ENCODE data around the gene MAP2K4.
"Not testable (repeated sequence)": the region's sequence is repeated elsewhere in the genome, so short reads cannot be mapped to it uniquely, and the experiment has no call there.

Gene MAP2K4

DNA sequence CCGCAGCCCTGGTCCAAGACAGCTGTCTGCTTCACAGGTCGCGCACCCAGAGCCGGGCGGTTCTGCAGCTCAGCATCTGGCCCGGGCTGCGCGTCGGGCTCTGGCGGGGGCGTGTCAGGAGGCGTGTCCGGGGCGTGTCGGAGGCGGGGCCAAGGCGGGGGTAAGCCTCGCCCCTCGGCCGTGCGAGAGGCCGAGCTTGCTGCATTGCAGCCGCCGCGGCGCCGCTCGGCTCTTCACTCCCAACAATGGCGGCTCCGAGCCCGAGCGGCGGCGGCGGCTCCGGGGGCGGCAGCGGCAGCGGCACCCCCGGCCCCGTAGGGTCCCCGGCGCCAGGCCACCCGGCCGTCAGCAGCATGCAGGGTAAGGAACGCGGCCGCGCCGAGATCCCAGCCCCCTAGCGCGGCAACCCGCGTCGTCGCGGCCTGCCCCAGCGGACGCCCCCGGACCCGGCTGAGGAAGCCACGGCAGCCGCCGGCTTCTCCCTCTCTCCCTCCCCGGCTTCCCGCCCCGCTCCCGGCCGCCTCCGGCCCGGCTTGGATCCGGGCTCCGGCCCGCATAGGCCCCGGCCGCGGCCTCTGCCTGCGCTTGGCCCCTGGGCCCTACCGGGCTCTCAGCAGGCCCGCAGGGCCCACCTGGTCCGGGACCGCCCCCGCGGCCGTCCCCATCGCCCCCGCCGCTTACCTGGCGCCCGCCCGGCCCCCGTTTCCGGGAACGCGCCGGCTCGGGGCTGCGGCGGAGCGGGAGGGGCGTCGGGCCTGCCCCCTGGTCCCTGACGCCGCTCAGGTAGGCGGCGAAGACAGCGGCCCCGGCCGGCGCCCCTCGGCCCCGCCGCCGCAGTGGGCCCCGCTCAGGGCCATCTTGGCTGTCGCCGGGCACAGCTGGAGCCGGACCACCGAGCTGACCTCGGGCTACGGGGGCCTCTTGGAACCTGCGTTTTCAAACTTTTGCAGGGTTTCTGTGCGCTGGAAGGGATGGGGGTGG lies at the start of gene MAP2K4:
Gene MAP2K4, plus strand, starts transcription at position 236 of the 981 bp plus-strand sequence. Its CDS starts 10 bp downstream, at position 246.
- Mint-ChIP-seq H3K4me3 (peak within 1 kb of the TSS; percentile 77), H3K27me3 (peaks cover 5% of the 10 kb centered on the region), H3K4me1 (peaks cover 37% of the 10 kb centered on the region), H3K36me3 (peaks cover 5% of the 10 kb centered on the region), H3K27ac (peak within 1 kb of the TSS; percentile 80), H3K9me3 (no peaks in the 10 kb centered on the region)
- CTCF ChIA-PET = interaction anchor here (1.2 to 1.4 kb wide), 3 partner anchors 22 to 24 kb away, joined by 3 to 5 read pairs (median 3); partner anchors contain the start of gene ZNF18
- DNase-seq = peak; percentile 94

DNA sequence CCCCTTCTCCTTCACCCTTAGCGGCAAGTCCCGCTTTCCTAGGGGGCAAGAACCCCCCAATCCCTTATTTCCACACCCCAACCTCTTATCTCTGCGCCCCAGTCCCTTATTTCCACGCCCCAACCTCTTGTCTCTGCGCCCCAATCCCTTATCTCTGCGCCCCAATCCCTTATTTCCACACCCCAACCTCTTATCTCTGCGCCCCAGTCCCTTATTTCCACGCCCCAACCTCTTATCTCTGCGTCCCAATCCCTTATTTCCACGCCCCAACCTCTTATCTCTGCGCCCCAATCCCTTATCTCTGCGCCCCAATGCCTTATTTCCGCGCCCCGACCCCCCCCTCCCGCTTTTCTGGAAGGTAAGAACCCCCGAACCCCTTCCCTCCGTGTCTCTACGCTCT lies 47.9 kb upstream of the MAP2K4 start:
- Mint-ChIP-seq H3K9me3 (peaks cover 16% of the 10 kb centered on the region), H3K36me3 (peaks cover 22% of the 10 kb centered on the region)
- DNase-seq, H3K27me3 Mint-ChIP-seq, H3K4me1 Mint-ChIP-seq, H3K4me3 Mint-ChIP-seq, H3K27ac Mint-ChIP-seq, CTCF ChIA-PET: not testable (repeated sequence)

DNA sequence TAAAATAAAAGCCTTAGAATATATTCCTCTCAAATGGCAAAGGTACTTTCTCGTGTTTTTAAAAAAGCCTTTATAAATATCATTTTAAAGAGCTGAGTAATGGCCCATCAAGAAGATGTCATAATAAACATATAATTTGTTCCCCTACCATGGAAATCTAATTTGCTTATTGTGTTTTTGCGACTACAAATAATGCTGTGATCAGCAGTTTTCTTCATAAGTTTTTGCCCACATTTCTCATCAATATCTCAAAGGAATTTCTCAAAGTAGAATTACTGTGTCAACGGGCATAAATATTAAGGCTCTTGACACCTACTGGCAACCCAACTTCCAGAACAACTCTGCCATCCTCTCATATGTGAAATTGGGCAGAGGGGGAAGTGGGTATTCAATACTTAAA lies 40.9 kb upstream of the MAP2K4 start:
- CTCF ChIA-PET = no interaction called here
- DNase-seq = no peak
- H3K9me3 Mint-ChIP-seq = no peaks in the 10 kb centered on the region
- H3K36me3 Mint-ChIP-seq = peaks cover 62% of the 10 kb centered on the region
- H3K27me3 Mint-ChIP-seq = no peaks in the 10 kb centered on the region
- H3K27ac Mint-ChIP-seq = no peak overlapping the region
- no peak overlapping the region for H3K4me3 Mint-ChIP-seq
- no peaks in the 10 kb centered on the region for H3K4me1 Mint-ChIP-seq

DNA sequence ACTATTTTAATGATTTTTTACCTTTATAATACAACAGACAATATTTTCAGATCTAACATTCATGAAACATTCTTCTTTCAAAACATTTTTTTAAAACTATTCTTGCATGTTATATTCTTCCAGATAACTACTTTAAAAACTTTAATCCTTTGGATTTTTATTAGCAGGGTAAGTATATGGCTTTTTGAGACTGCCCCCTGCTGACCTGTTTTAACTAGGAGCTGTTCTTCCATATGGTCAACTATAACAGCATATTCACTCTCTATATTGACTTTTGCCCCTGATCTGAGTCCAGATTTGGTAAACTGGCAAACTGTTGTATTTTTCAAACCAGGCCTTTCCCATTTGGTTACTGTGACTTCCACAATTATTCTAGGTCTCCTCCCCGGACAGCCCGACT lies 39.9 kb upstream of the MAP2K4 start:
- peaks cover 62% of the 10 kb centered on the region for H3K36me3 Mint-ChIP-seq
- no peak overlapping the region for H3K4me3 Mint-ChIP-seq

DNA sequence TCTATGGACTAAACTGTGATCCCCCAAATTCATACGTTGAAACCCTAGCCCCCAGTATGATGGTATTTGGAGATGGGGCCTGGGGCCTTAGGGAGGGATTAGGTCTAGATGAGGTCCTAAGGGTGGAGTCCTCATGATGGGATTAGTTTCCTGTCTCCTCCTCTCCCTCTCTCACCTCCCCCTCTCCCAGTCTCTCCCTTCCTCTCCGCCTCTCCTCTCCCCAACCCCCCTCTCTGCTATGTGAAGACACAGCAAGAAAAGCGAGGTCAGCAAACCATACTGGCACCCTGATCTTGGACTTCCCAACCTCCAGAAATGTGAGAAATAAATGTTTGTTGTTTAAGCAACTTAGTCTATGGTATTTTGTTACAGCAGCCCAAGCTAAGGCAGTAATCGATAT lies 38.8 kb upstream of the MAP2K4 start:
- Mint-ChIP-seq H3K4me1 (no peaks in the 10 kb centered on the region), H3K9me3 (no peaks in the 10 kb centered on the region), H3K36me3 (peaks cover 54% of the 10 kb centered on the region), H3K4me3 (no peak overlapping the region), H3K27ac (no peak overlapping the region), H3K27me3 (no peaks in the 10 kb centered on the region)
- DNase-seq = no peak
- CTCF ChIA-PET = interaction anchor here (1.7 kb wide), 1 partner anchor 15 kb away, joined by 6 read pairs; the partner anchor contains the start of gene ZNF18

More for the DNA sequence above, 39.9 kb upstream of the MAP2K4 start:
- Mint-ChIP-seq H3K4me1 (no peaks in the 10 kb centered on the region), H3K9me3 (no peaks in the 10 kb centered on the region), H3K27me3 (no peaks in the 10 kb centered on the region), H3K27ac (no peak overlapping the region)
- no peak for DNase-seq
- CTCF ChIA-PET = interaction anchor here (1.7 kb wide), 1 partner anchor 16 kb away, joined by 6 read pairs; the partner anchor contains the start of gene ZNF18

DNA sequence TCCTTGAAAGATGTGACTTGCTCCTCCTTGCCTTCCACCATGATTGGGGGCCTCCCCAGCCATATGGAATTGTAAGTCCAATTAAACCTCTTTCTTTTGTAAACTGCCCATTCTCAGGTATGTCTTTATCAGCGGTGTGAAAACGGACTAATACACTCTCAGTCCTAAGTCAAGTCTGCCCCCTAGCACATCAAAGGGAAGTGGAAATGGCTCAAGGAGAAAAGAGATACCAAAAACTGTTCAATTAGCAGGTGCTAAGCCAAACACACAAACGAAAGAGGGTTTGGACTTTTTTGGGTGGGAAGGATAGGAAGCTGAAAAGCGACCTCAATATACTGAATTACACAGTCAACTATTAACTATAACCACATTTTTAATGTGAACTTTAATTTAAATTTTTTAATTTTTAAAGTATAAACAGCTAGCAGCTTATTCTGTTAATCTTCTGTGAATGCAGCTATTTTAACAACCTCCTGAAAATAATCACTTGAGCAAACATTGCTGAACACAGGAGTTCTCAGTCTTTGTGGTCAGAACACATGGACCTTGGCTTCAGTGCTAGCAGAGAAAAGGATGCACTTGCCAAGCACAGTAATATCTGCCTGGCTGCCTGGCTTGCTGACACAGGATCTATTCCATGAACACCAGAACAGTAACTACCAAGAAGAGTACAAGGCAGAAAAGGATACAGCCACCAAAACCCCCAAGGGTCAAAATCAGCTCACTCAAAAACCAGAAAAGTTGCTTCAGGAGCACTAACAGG lies 34.3 kb upstream of the MAP2K4 start:
- peaks cover 4% of the 10 kb centered on the region for H3K4me1 Mint-ChIP-seq
- H3K27me3 Mint-ChIP-seq = no peaks in the 10 kb centered on the region
- DNase-seq = no peak
- no peaks in the 10 kb centered on the region for H3K9me3 Mint-ChIP-seq
- CTCF ChIA-PET = interaction anchor here (1.0 to 1.2 kb wide), 4 partner anchors 11 to 1108 kb away, joined by 3 to 6 read pairs (median 4); partner anchors contain the start of gene ZNF18
- H3K4me3 Mint-ChIP-seq = no peak overlapping the region
- H3K36me3 Mint-ChIP-seq = peaks cover 56% of the 10 kb centered on the region
- H3K27ac Mint-ChIP-seq = no peak overlapping the region

DNA sequence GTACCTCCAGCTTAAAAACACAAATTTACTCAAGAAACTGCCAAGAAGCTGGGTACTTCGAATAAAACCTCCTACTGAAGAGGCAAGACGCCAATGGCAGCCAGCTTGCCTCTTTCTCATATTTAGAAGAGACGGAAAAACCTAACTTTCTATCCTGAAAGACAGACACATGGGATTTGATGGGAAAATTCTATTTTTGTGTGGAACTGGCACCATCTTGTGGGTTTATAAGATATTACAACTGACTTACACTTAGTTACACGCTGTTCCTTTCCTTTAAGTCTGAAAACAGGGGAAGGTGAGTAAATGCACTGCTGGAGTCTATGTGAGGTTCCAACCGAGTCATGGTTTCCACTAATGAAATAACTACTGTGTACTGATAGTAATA lies 33.7 kb upstream of the MAP2K4 start:
- CTCF ChIA-PET = interaction anchor here (1.0 to 1.2 kb wide), 4 partner anchors 10 to 1109 kb away, joined by 3 to 6 read pairs (median 4); partner anchors contain the start of gene ZNF18
- no peak overlapping the region for H3K4me3 Mint-ChIP-seq
- no peak for DNase-seq
- peaks cover 52% of the 10 kb centered on the region for H3K36me3 Mint-ChIP-seq
- H3K9me3 Mint-ChIP-seq = no peaks in the 10 kb centered on the region
- H3K4me1 Mint-ChIP-seq = peaks cover 4% of the 10 kb centered on the region
- no peaks in the 10 kb centered on the region for H3K27me3 Mint-ChIP-seq
- no peak overlapping the region for H3K27ac Mint-ChIP-seq

DNA sequence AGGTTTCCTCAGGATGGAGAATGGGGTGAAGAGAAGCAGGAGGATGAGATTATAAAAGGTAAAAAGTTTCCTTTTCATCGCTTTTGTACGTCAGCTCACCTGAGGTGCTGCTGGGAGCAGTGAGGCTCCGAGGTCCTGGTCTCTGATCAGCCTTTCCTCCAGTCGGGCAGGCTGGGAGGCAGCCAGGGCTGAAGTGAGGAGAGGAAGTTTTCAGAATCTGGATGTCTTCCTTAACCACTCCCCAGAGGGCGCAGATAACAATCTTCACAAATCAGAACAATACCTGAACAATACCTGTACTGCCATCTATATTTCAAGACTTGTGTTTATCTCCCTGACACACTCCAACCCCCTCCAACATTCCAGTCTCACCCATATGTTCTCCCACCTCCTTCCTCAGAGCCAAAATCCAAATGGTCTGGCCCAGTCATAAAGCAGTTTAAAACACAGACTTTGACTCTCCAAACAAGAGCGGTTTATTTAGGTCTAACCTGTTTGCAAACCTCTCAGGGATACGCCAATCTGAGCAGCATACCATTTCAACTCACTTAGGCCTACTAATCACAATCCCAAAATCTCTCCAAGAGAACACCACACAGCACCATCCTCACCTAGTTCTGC lies 30.2 kb upstream of the MAP2K4 start:
- DNase-seq = no peak
- Mint-ChIP-seq H3K4me1 (peaks cover 15% of the 10 kb centered on the region), H3K9me3 (no peaks in the 10 kb centered on the region), H3K36me3 (peaks cover 39% of the 10 kb centered on the region), H3K27ac (no peak overlapping the region), H3K27me3 (no peaks in the 10 kb centered on the region), H3K4me3 (no peak overlapping the region)
- CTCF ChIA-PET = no interaction called here

DNA sequence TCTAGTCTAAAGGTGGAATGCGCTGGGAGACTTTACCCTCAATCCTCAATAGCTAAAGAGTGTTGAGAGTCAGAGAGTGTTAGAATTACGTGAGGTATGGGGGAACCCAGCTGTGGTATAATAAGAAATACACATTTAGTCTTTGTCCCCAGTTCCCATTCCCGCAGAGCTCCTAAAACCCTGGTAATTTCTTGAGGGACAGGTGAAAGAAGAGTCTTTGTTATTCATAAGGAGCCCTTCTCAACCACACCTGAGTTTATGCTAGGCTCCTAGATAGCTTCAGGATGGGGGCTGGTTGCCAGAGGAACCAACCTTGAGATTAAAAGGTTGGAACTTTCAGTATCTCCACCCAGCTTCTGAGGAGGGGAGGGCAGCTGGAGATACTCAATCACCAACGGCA lies 29.2 kb upstream of the MAP2K4 start:
- CTCF ChIA-PET = no interaction called here
- Mint-ChIP-seq H3K36me3 (peaks cover 39% of the 10 kb centered on the region), H3K27ac (no peak overlapping the region), H3K27me3 (no peaks in the 10 kb centered on the region), H3K4me3 (no peak overlapping the region), H3K9me3 (no peaks in the 10 kb centered on the region), H3K4me1 (peaks cover 20% of the 10 kb centered on the region)
- DNase-seq = no peak

DNA sequence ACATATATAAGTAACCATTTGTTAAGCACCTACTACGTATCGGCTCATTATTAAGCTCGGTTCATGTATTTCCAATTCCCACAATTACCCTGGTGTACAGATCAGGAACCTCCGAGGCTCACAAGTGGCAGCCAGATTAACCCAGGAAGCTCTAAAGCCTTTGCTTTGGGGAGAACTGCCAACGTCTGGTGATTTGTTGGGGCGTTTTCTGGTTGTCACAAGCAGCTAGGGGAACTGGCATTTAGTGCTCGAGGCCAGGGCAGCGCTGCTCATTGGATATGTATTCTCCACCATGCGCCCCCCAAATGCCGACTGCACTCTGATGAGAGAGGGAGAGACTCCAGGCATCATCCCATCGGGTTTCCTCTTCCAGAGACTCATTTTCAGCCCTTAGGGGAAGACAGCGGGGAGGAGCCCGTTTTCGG lies 23.9 kb upstream of the MAP2K4 start:
- peak overlapping the region; percentile 93 for H3K27ac Mint-ChIP-seq
- peaks cover 9% of the 10 kb centered on the region for H3K36me3 Mint-ChIP-seq
- H3K4me1 Mint-ChIP-seq = peaks cover 27% of the 10 kb centered on the region
- H3K27me3 Mint-ChIP-seq = no peaks in the 10 kb centered on the region
- peak overlapping the region; percentile 82 for H3K4me3 Mint-ChIP-seq
- CTCF ChIA-PET = interaction anchor here (1.3 to 1.9 kb wide), 4 partner anchors 9 to 23 kb away, joined by 4 to 6 read pairs (median 6); no protein-coding TSS in a partner anchor
- peak; percentile 57 for DNase-seq
- H3K9me3 Mint-ChIP-seq = no peaks in the 10 kb centered on the region

DNA sequence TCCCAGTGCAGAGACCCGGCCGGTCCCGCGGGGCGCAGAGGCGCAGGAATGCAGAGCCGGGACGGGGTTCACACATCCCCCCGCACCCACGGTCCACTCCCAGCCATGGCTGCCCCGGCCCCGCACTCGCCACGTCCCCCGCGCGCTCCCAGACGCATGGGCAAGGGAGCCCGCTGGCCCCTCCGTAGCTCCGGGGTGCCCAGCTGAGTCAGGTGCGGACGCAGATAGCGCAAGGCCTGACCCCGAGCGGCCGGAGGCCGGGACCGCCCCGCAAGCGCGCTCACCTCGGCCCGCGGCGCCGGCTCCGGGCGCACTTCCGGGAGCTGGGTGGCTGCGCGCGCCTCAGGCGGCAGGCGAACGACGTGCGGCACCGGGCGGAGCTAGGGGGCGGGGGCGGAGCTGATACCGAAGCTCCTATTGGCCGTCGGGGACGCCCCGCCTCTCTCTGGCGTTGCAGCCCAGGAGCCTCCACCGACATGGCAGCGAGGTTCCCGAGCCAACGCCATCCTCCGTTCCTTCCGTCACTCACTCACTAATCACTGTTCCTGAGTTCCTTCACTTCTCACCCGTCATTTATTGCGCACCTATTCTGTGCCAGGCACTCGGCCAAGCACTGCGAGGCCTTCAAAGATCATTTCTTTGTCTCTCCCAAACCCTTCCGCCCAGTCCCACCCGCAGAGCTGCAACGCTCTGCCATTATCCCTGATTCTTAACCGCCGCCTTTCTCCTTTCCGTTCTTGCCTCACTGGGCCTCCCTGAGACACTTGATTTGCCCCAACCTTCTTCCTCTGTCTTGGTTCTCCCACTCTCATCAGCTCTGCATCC lies 23.3 kb upstream of the MAP2K4 start, which contains the start of gene ZNF18:
Gene ZNF18, minus strand, starts transcription at position 329 of the 825 bp plus-strand sequence. CDS start 4,646 bp downstream, outside the sequence.
- H3K27ac Mint-ChIP-seq = peak within 1 kb of the TSS; percentile 93
- CTCF ChIA-PET = interaction anchor here (1.3 to 1.9 kb wide), 5 partner anchors 9 to 25 kb away, joined by 3 to 6 read pairs (median 5); no protein-coding TSS in a partner anchor

DNA sequence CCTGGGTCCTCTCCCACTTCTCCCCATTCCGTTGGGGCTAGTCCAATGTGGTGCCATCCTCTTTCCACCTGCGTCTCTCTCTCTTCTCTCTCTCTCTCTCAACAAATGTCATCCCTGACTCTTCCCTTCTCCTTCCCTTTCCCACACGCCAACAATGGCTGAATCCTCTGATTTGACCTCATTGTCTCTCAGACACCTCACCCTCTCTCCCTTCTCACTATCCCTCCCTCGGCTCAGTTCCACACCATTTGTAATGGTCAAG lies 22.8 kb upstream of the MAP2K4 start:
- no peak for DNase-seq
- Mint-ChIP-seq H3K4me3 (peak overlapping the region; percentile 82), H3K27me3 (no peaks in the 10 kb centered on the region), H3K9me3 (no peaks in the 10 kb centered on the region), H3K27ac (peak overlapping the region; percentile 85), H3K36me3 (peaks cover 6% of the 10 kb centered on the region), H3K4me1 (peaks cover 26% of the 10 kb centered on the region)
- CTCF ChIA-PET = interaction anchor here (0.7 to 1.9 kb wide), 3 partner anchors 11 to 27 kb away, joined by 3 to 6 read pairs (median 3); no protein-coding TSS in a partner anchor

More for the DNA sequence above, 23.3 kb upstream of the MAP2K4 start, which contains the start of gene ZNF18:
- peak within 1 kb of the TSS; percentile 82 for H3K4me3 Mint-ChIP-seq
- peaks cover 8% of the 10 kb centered on the region for H3K36me3 Mint-ChIP-seq
- no peaks in the 10 kb centered on the region for H3K27me3 Mint-ChIP-seq
- DNase-seq = peak; percentile 97
- H3K4me1 Mint-ChIP-seq = peaks cover 27% of the 10 kb centered on the region
- no peaks in the 10 kb centered on the region for H3K9me3 Mint-ChIP-seq

DNA sequence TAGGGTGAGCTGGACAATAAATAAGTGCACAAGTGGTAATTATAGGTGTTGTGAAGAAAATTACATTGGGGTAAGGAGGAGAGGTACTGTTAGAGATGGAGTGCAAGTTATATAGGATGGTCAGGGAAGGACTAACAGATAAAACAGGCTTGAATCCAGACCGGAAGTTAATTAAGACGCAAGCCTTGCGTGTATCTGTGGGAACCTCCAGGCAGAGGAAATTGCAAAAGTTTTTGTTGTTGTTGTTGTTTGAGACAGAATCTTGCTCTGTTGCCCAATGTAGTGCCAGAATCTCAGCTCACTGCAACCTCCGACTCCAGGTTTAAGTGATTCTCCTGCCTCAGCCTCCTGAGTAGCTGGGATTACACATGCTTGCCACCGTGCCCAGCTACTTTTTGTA lies 21.0 kb upstream of the MAP2K4 start:
- CTCF ChIA-PET = interaction anchor here (1.1 kb wide), 1 partner anchor 21 kb away, joined by 3 read pairs; the partner anchor contains the start of gene MAP2K4

More for the DNA sequence above, 21.0 kb upstream of the MAP2K4 start:
- no peak for DNase-seq
- no peaks in the 10 kb centered on the region for H3K27me3 Mint-ChIP-seq
- H3K4me1 Mint-ChIP-seq = peaks cover 22% of the 10 kb centered on the region
- no peaks in the 10 kb centered on the region for H3K36me3 Mint-ChIP-seq
- no peak overlapping the region for H3K4me3 Mint-ChIP-seq
- no peak overlapping the region for H3K27ac Mint-ChIP-seq
- H3K9me3 Mint-ChIP-seq = no peaks in the 10 kb centered on the region

Measured in activated naive CD4-positive, alpha-beta T cell treated with anti-CD3 and anti-CD28 coated beads, Interleukin-2, amount 10 ng/mL, durations not matched to agents 7 days and 5 days (primary cell).